Measurements from ENCODE around the gene DYSF.

GRCh38 chr2:71700658-71701397 lies 247.5 kb downstream of the DYSF start:
- TF ChIP-seq CTCF (IDR thresholded peaks at IDR 0.05; ENCODE audit: low read length) (no peak), EZH2phosphoT487 (IDR thresholded peaks at IDR 0.05; ENCODE audit: low read length) (no peak), EZH2 (optimal IDR thresholded peaks at IDR 0.05; ENCODE audit: low read depth, low read length) (no peak)
